Keratinocyte (primary cell): Measurements from ENCODE around the gene ARFRP1. TPM values are rescaled to one million over a fixed set of nuclear protein-coding genes. Genes with fewer than 3 reads are reported as not detected.

Source experiments
- DNase-seq: peaks from one replicate; pipeline ENCODE4 v3.0.0-alpha.2; 2011; ENCODE audit warnings: low read depth, missing footprints, low spot score
- FAIRE-seq: peaks from 2 replicates; lab custom pipeline; 2011; peaks lifted over from hg19 to GRCh38; lab: Jason Lieb, UNC
- H2AFZ ChIP-seq: 2 replicates; pipeline ENCODE4 v1.6.0; 2012; ENCODE audit warnings: low read length, control low read depth, inconsistent platforms; ENCODE audit not compliant: control insufficient read depth
- H3K27ac ChIP-seq: 2 replicates; pipeline ENCODE4 v1.5.1; 2011; ENCODE audit warnings: low read length; ENCODE audit not compliant: control insufficient read depth, insufficient read depth
- H3K27me3 ChIP-seq: 3 replicates; pipeline ENCODE4 v1.6.0; 2011; ENCODE audit warnings: low read length; ENCODE audit not compliant: control insufficient read depth, insufficient read depth; ENCODE audit errors: extremely low read depth
- H3K36me3 ChIP-seq, 2 experiments: 2 replicates in 1 of 2; 3 replicates in 1 of 2; pipeline ENCODE4 v1.5.1; 2011; ENCODE audit warnings: low read length in 2 of 2, mild to moderate bottlenecking in 1 of 2; ENCODE audit not compliant: control insufficient read depth in 2 of 2, insufficient read depth in 2 of 2; ENCODE audit errors: extremely low read depth in 1 of 2
- H3K4me1 ChIP-seq: 3 replicates; pipeline ENCODE4 v1.5.1; 2011; ENCODE audit warnings: low read length; ENCODE audit not compliant: control insufficient read depth, insufficient read depth; ENCODE audit errors: extremely low read depth
- H3K4me2 ChIP-seq: 3 replicates; pipeline ENCODE4 v1.6.0; 2011; ENCODE audit warnings: low read depth, low read length; ENCODE audit not compliant: control insufficient read depth, insufficient read depth; ENCODE audit errors: extremely low read depth
- H3K4me3 ChIP-seq, 3 experiments: fragments of 200-600 bp in 1 of 3; sonication (generic) in 1 of 3; 2 replicates in 2 of 3; 3 replicates in 1 of 3; pipeline ENCODE4 v1.5.1; 2011 to 2016; ENCODE audit warnings: low read length in 3 of 3, mild to moderate bottlenecking in 3 of 3, control low read depth in 2 of 3, inconsistent platforms in 1 of 3, low read depth in 1 of 3, mixed read lengths in 1 of 3, mixed run types in 1 of 3, moderate library complexity in 1 of 3; ENCODE audit not compliant: control insufficient read depth in 2 of 3, insufficient read depth in 2 of 3; ENCODE audit errors: extremely low read depth in 1 of 3
- H3K79me2 ChIP-seq: 2 replicates; pipeline ENCODE4 v1.6.0; 2012; ENCODE audit warnings: low read length; ENCODE audit not compliant: control insufficient read depth, insufficient read depth
- H3K9ac ChIP-seq: 3 replicates; pipeline ENCODE4 v1.6.0; 2011; ENCODE audit warnings: low read length; ENCODE audit not compliant: control insufficient read depth, insufficient read depth; ENCODE audit errors: extremely low read depth
- H3K9me1 ChIP-seq: 3 replicates; pipeline ENCODE4 v1.6.0; 2011; ENCODE audit warnings: low read length; ENCODE audit not compliant: control insufficient read depth, insufficient read depth; ENCODE audit errors: extremely low read depth
- H3K9me3 ChIP-seq: 2 replicates; pipeline ENCODE4 v1.5.1; 2012; ENCODE audit warnings: low read depth, low read length; ENCODE audit not compliant: control insufficient read depth
- H4K20me1 ChIP-seq: 3 replicates; pipeline ENCODE4 v1.6.0; 2011; ENCODE audit warnings: low read length; ENCODE audit not compliant: control insufficient read depth, insufficient read depth; ENCODE audit errors: extremely low read depth
- CTCF ChIP-seq, 3 experiments: IDR thresholded peaks in 1 of 3; conservative IDR thresholded peaks in 1 of 3; optimal IDR thresholded peaks in 1 of 3; 2 replicates in 2 of 3; 3 replicates in 1 of 3; pipeline versions ENCODE3 to v1.5.1; 2011; ENCODE audit warnings: low read length in 3 of 3, mild to moderate bottlenecking in 3 of 3, moderate library complexity in 2 of 3, control low read depth in 1 of 3, inconsistent platforms in 1 of 3; ENCODE audit not compliant: insufficient read depth in 2 of 3; ENCODE audit errors: extremely low read depth in 1 of 3
- EZH2 ChIP-seq: IDR thresholded peaks from one replicate; pipeline ENCODE4 v1.6.1; 2012; ENCODE audit warnings: inconsistent platforms, mild to moderate bottlenecking, low read length, moderate library complexity
- dilution Hi-C: fragments of 300-500 bp; cut with MboI; formaldehyde crosslinking; loops from one replicate; pipeline ENCODE4 v1.7.0; 2020; ENCODE audit warnings: low sequenced_read_pairs; ENCODE audit not compliant: extremely low pct_ligation_motif_present
- polyA plus RNA-seq, 5 experiments: library from polyadenylated mRNA; depleted of rRNA in 3 of 5; stranded (reverse) in 3 of 5; stranded (forward) in 1 of 5; unstranded in 1 of 5; fragments of >200 nt; gene quantifications; 1 replicate in 1 of 5; 2 replicates in 3 of 5; 3 replicates in 1 of 5; pipeline versions ENCODE4 v1.2.1 to v1.2.3, GENCODE V29; 2011 to 2012; ENCODE audit warnings: missing spikeins in 2 of 5, low read depth in 1 of 5, low replicate concordance in 1 of 5

The ARFRP1 gene
- polyA plus RNA-seq, 1 donor (not counting 4 experiments of a cell fraction or from before 2014, with no cell fraction given): 30.4 TPM

- dilution Hi-C loops: no loop called here
- H3K9ac ChIP-seq: no peak overlapping the region
- peaks cover 12% of the 10 kb centered on the region for H3K4me1 ChIP-seq
- no peaks in the 10 kb centered on the region for H3K27me3 ChIP-seq
- H3K9me3 ChIP-seq: no peaks in the 10 kb centered on the region
- H3K4me3 ChIP-seq: no peak overlapping the region
- no peaks in the 10 kb centered on the region for H3K9me1 ChIP-seq
- no peak overlapping the region for H3K4me2 ChIP-seq
- no peak overlapping the region for H3K27ac ChIP-seq
- DNase-seq (no peak), FAIRE-seq (no peak)
- no peak overlapping the region for H2AFZ ChIP-seq
- H4K20me1 ChIP-seq: no peaks in the 10 kb centered on the region
- no peaks in the 10 kb centered on the region for H3K79me2 ChIP-seq
- peaks cover 2 to 7% of the 10 kb centered on the region in 2 experiments for H3K36me3 ChIP-seq
- TF ChIP-seq EZH2 (no peak), CTCF (optimal IDR thresholded peaks at IDR 0.05 in 1 of 3, IDR thresholded peaks at IDR 0.05 in 1 of 3, conservative IDR thresholded peaks at IDR 0.05 in 1 of 3; ENCODE audit: extremely low read depth in 1 of 3, insufficient read depth in 2 of 3, low read length in 3 of 3) (no peak)
Measured at GRCh38 chr20:63744158-63744557, 36.4 kb upstream of the ARFRP1 start.

- Histone ChIP-seq H3K9me3 (no peaks in the 10 kb centered on the region), H4K20me1 (no peaks in the 10 kb centered on the region), H3K9ac (no peak overlapping the region), H3K4me1 (peaks cover 15% of the 10 kb centered on the region), H3K4me2 (no peak overlapping the region), H3K36me3 (peaks cover 2 to 7% of the 10 kb centered on the region in 2 experiments), H3K27ac (no peak overlapping the region), H3K79me2 (no peaks in the 10 kb centered on the region), H3K9me1 (no peaks in the 10 kb centered on the region), H2AFZ (no peak overlapping the region), H3K4me3 (no peak overlapping the region), H3K27me3 (no peaks in the 10 kb centered on the region)
- no peak for TF ChIP-seq EZH2
- TF ChIP-seq CTCF (optimal IDR thresholded peaks at IDR 0.05 in 1 of 3, IDR thresholded peaks at IDR 0.05 in 1 of 3, conservative IDR thresholded peaks at IDR 0.05 in 1 of 3; ENCODE audit: extremely low read depth in 1 of 3, insufficient read depth in 2 of 3, low read length in 3 of 3): no peak
- DNase-seq (no peak), FAIRE-seq (no peak)
- dilution Hi-C loops: no loop called here
Measured at GRCh38 chr20:63743210-63743970, 35.6 kb upstream of the ARFRP1 start.
